TTC549 (cell line): ENCODE results near the gene IFIT1B.
A peak's percentile ranks its signal among the peaks of the same experiment; 100 is the strongest.
"Not testable (repeated sequence)": the region's sequence is repeated elsewhere in the genome, so short reads cannot be mapped to it uniquely, and the experiment has no call there.

ENCODE experiments used
- FAIRE-seq: peaks from 2 replicates; lab custom pipeline; 2012; peaks lifted over from hg19 to GRCh38; lab: Jason Lieb, UNC

The IFIT1B gene

DNA sequence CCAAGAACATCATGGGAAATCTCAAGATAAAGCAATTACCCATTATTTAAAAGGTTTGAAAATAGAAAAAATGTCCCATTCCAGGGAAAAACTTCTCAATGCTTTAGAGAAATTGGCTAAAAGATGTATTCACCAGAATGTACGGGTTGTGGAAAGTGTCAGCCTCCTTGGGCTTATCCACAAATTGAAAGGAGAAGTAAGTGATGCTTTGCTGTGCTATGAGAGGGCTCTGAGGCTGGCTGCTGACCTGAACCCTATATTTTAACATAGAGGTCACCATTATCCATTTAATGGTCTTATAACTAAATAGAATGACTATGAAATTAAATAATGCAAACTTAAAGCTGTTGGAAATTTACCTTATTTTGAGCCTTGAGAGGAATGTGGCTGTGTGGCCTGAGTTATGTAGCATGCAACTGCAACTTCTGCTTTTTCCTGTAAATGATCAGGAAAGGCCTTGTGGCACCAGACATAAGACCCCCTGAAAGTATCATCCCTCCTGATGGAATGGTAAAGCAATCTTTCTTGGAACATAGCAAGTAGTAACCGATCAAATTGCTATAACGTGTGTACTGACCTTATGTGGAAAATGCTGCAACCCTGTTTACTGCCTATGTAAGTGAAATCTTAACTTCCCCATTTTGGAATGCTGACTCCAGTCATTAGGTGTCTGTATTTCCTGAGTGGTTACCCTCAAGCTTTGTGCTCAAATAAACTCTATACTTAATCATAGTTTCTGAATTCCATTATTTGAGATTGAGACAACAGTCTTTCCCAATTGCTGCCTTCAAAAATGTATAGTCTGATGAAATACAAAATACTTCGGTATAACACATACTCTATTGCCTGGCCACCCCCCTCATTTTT is 6.9 kb downstream of the IFIT1B start:
- no peak for FAIRE-seq

DNA sequence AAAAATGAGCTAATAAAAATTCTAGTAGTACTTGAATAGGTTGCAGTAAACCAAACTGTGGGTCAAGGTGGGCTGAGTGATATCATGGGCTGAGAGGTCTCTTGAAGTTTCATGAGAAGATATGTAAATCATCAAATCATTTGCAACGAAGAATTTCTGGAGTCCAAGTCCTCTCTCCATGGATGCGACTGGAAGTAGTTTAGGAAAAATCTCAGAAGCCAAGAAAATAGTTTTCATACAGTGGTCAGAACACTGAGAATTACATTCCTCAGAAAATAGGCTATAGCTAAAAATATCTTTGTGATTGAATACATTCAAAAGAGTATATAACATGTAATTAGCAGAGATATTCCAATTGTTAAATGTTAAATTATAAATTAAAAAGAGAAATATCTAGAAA is 10.9 kb downstream of the IFIT1B start:
- FAIRE-seq: no peak

DNA sequence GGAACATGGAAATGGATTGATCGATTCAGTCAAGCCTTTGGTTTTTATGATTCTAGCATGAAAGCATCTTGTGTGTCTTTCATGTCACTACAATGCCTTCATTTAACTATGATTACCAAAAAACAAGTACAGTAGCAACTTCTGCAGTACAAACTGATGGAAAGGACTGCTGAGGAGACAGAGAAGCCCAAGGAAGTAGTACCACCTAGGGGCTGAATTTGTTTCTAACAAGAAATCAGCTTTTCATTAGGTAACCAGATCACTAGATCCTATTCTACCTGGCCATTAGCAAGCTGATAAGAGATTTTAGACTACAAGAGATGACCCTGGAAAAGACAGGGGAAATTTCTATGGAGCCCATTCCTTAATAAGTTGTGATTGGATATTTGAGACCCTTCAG is 11.4 kb downstream of the IFIT1B start:
- no peak for FAIRE-seq

DNA sequence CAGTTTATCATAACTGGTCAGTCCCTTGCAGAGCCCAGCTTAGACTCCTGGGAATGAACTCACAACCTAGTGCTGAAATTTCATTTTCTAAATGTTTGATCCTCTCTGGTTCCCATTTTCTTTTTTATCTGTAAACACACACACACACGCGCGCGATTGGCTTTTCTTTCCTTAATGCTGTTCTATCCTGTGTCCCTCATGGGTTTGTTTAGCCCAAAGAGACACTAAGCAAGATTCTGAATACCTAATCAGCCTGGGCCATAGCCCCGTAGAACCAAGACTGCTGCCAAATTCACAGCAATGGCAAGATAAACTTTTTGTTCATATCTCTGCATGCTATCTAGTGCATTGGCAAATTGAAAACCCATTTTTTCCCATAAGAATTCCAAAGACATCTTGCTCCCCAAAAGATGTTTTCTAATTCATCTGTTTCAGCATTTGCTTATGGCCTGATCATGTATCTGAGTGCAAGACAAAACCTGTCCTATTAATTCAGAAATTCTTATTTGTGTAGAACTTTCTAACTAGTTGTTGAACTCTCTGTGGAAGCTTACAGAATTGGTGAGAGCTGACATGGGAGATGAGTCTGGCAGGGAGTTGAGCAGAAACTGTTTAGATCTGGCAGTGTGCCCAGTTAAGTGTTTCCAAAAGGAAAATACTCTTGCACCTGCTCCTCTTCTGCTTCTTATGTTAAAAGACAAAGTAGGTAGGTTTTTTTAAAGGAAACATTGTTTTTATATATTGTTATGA is 12.8 kb downstream of the IFIT1B start:
- no peak for FAIRE-seq

DNA sequence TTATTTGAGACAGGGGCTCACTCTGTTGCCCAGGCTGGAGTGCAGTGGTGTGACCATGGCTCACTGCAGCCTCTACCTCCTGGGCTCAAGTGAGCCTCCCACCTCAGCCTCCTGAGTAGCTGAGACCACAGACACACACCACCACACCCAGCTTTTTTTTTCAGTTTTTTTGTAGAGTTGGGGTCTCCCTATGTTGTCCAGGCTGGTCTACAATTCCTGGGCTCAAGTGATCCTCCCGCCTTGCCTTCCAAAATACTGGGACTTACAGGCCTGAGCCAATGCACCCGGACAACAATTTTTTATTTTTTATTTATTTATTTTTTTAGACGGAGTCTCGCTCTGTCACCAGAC is 13.3 kb downstream of the IFIT1B start:
- not testable (repeated sequence) for FAIRE-seq

DNA sequence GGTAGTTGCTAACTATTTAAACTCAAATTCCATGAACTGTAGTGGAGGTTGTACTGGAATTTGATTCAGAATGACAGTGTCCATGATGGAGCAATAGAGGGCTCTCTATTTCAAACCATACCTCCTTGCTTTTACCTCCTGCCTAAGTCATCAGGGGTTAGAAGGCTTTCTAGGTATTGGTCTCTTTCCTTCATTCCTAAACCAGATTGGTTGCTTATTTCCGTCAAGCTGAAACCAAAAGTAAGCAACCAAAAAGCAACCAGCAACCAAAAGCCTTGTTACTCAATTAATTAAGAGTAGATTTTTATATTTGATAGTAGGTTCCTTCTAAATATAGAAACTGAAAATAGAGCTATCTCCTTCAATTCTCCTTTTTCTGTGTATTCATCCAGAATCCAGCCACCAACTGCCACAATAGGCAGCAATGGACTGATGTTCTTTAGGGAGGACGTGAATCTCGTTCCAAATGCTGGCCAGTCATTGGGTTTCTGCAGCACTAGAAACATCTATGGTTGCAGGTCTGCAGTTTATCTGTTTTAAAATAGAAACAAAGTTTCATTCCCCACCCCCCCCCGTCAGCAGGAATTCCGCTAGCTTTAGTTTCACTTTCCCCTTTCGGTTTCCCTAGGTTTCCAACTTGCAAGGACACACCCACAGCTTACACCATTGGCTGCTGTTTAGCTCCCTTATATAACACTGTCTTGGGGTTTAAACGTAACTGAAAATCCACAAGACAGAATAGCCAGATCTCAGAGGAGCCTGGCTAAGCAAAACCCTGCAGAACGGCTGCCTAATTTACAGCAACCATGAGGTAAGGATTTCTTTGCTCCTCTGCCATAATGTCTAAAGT is 14.3 kb downstream of the IFIT1B start, which contains the start of gene IFIT1:
IFIT1 (plus strand) TSS at position 717 of the 850 bp plus-strand sequence; CDS start at position 807, 90 bp downstream.
- FAIRE-seq: peak; percentile 3

DNA sequence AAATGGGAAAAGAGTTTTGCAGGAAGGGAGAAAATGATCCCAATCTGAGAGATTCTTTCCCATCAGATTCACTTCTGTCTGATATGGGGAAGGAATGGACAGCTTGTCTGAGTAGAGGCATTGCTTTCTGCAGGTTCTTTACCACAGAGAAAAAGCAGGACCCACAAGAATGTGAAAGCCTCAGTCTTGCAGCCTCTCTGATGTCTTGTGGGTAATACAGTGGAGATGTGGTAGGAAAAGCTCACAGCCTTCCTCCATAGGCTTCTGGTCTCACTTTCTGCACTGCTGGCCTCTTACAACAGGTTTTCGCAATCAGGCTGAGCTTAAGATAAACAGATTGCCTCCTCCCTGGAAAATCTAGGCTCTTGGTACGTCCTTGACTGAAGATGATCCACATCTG is 15.1 kb downstream of the IFIT1B start:
- no peak for FAIRE-seq

DNA sequence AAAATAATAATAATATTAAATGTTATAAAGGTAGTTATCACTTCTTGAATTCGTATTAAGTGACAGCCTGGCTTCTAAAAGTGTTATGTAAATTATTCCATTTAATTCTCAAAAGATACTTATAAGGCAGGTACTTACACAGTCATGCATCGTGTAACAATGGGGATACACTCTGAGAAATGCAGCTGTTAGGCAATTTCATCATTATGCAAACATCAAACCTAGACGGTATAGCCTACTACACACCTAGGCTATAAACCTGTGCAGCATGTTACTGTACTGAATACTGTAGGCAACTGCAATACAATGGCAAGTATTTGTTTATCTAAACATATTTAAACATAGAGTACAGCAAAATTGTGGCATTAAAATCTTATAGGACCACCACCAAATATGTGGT is 16.0 kb downstream of the IFIT1B start:
- FAIRE-seq: no peak

DNA sequence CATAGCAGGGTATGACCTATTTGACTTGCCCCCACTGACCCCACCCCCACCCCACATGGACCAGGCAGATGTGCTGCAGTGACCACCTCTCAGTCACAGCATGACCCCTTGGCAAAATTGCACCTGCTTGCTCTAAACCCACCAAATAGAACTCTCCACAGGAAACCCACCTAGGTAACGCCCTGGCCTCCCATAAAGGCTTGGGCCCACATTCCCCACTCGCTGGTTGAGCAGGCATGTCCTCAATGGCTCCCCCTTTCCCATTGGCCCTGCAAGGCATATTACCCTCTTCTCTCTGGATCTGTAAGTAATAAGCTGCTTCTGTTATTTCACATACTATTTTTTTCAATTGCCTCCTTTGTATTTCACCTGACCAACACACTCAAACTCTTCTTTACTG is 17.3 kb downstream of the IFIT1B start:
- no peak for FAIRE-seq

DNA sequence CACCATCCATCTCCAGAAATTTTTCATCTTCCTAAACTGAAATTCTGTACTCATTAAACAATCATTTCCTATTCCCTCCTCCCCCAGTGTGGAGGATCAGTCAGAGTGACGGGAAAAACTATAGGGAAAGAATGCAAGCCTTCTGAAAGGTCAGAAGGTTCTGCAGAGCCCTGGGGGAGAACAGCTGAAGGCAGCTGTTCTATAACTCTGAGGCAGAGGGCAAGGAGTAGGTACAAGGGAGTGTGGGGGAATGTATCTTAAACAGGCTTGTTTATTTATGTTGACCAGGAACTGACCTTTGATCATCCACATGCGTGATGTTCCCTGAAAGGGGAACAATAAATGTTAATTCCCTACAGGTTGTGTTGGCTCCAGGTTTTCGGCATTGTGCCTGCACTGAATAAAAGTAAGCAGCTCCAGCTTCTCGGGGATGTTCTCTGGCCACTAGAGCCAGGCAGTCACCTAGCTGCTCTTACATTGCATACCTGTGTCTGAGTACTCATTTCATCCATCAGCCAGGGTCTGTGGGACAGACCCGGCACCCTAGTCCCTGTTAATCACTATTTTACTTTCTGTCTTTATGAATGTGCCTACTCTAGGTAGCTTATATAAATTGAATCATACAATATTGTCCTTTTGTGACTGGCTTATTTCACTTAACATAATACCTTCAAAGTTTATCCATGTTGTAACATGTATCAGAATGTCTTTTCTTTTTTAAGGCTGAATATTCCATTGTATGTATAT is 20.3 kb downstream of the IFIT1B start:
- FAIRE-seq: no peak

DNA sequence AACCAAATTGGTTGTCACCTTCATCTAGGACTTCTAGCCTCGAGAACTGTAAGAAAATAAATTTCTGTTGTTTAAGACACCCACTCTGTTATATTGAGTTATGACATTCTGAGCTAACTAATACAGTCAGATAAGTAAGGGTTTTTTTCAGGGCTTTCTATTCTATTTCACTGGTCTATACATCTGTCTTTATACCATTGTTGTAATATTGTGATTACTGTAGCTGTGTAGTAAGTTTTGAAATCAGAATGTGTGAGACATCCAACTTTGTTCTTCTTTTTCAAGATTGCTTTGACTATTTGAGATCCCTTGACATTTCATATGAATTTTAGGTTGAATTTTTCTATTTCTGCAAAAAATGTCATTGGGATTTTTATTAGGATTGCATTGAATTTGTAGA is 22.1 kb downstream of the IFIT1B start:
- no peak for FAIRE-seq

DNA sequence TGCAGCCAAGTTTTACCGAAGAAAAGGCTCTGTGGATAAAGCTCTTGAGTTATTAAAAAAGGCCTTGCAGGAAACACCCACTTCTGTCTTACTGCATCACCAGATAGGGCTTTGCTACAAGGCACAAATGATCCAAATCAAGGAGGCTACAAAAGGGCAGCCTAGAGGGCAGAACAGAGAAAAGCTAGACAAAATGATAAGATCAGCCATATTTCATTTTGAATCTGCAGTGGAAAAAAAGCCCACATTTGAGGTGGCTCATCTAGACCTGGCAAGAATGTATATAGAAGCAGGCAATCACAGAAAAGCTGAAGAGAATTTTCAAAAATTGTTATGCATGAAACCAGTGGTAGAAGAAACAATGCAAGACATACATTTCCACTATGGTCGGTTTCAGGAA is 25.2 kb downstream of the IFIT1B start:
- FAIRE-seq: no peak

DNA sequence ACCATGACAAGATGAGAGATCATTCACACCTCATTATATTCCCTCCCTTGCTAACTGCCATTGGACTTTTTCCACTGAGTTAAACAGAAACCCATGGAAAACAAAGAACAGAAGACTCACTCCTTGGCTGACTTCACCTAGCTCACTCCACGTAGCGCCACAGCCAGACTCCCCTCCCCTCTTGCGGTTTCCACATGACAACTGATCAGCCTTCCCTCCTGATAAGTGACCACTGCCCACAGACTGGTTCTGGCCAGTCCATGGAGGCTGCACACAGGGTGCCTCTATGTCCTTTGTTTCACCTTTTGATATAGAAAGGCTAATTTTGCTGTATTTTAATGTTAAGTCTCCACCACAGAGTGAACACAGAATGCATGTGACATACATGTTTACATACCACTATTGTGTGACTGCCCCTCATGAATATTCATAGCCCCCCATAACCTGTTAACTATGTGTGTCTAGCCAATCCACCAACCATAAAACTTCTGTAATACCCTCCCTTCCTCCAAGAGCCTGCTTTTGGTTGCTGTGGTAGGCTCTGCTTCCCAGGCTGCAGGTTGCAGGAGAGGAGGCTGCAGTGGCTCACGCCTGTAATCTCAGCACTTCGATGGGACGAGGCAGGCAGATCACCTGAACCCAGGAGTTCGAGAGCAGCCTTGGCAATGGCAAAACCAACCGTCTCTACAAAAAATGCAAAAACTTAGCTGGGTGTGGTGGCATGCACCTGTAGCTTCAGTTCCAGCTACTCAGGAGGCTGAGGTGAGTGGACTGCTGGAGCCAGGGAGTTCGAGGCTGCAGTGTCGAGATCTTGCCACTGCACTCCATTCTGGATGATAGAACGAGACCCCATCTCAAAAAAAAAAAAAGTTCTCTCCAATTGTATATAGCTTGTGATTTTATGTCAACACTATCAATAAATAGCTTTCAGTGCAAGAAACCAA is 26.5 kb downstream of the IFIT1B start:
- FAIRE-seq: no peak

DNA sequence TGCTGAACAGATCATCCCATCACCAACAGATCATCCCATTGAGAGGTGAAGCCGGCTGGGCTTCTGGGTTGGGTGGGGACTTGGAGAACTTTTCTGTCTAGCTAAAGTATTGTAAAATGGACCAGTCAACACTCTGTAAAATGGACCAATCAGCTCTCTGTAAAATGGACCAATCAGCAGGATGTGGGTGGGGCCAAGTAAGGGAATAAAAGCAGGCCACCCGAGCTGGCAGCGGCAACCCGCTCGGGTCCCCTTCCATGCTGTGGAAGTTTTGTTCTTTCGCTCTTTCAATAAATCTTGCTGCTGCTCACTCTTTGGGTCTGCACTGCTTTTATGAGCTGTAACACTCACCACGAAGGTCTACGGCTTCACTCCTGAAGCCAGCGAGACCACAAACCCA is 28.3 kb downstream of the IFIT1B start:
- FAIRE-seq: not testable (repeated sequence)

DNA sequence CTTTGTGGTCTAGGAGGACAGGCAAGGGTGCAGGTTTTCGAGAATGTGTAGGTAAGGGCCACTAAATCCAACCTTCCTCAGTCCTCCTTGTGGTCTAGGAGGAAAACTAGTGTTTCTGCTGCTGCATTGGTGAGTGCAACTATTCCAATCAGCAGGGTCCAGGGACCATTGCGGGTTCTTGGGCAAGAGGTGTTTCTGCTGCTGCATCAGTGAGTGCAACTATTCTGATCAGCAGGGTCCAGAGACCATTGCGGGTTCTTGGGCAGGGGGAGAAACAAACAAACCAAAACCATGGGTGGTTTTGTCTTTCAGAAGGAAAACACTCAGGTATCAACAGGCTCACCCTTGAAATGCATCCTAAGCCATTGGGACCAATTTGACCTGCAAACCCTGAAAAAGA is 29.9 kb downstream of the IFIT1B start:
- FAIRE-seq: not testable (repeated sequence)

DNA sequence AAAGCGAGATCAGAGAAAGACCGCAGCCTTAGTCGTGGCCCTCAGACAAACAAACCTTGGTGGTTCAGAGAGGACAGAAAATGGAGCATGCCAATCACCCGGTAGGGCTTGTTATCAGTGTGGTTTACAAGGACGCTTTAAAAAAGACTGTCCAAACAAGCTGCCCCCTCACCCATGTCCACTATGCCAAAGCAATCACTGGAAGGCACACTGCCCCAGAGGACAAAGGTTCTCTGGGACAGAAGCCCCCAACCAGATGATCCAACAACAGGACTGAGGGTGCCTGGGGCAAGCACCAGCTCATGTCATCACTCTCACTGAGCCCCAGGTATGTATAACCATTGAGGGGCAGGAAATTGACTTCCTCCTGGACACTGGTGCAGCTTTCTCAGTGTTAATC is 31.4 kb downstream of the IFIT1B start:
- not testable (repeated sequence) for FAIRE-seq

DNA sequence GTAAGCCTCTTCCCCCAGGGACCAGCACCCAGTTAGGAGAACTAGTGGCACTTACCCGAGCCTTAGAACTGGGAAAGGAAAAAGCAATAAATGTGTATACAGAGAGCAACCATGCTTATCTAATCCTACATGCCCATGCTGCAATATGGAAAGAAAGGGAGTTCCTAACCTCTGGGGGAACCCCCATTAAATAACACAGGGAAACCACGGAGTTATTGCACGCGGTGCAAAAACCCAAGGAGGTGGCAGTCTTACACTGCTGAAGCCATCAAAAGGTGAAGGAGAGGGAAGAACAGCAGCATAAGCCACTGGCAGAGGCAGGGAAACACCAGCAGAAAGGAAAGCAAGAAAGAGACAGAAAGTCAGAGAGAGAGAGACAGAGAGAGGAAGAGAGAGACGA is 32.7 kb downstream of the IFIT1B start:
- FAIRE-seq: not testable (repeated sequence)

DNA sequence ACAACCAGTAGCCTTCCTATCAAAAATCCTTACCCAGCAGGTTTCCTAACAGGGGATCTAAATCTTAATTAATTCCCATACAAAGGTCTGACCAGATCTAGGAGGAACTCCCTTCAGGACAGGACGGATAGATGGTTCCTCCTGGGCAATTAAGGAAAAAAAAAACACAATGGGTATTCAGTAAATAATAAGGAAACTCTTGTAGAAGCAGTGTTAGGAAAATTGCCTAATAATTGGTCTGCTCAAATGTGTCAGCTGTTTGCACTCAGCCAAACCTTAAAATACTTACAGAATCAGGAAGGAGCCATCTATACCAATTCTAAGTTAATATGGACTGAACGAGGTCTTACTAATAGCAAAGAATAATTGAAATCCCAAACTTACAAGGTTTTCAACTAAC is 33.3 kb downstream of the IFIT1B start:
- not testable (repeated sequence) for FAIRE-seq

DNA sequence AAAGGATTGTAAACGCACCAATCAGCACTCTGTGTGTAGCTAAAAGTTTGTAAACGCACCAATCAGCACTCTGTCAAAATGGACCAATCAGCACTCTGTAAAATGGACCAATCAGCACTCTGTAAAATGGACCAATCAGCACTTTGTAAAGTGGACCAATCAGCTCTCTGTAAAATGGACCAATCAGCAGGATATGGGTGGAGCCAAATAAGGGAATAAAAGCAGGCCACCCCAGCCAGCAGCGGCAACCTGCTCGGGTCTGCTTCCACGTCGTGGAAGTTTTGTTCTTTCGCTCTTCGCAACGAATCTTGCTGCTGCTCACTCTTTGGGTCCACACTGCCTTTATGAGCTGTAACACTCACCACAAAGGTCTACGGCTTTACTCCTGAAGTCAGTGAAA is 34.4 kb downstream of the IFIT1B start:
- FAIRE-seq: not testable (repeated sequence)

DNA sequence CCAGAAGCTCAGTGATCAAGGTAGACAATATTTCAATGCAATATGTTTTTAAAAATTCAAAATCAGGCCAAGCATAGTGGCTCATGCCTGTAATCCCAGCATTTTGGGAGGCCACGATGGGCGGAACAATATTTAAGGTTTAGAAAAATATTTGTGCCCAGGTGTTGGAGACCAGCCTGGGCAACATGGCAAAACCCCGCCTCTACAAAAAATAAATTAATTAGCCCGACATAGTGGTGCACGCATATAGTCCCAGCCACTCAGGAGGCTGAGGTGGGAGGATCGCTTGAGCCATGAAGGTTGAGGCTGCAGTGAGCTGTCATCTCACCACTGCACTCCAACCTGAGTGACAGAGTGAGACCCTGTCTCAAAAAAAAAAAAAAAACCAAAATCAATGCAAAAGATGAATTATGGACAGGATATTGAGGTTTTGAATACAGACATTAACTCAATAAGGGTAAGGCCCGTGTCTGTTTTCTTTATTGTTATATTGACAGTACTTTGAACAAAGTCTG is 35.6 kb downstream of the IFIT1B start:
- FAIRE-seq: no peak
